K562 (cell line): Measurements from ENCODE around the gene PRDM2. TPM values are rescaled to one million over a fixed set of nuclear protein-coding genes. Genes with fewer than 3 reads are reported as not detected.

Experiments
- E2F6 ChIP-seq, 2 experiments: IDR thresholded peaks; 2 replicates each; pipeline ENCODE4 v1.6.1; 2011; ENCODE audit warnings: borderline replicate concordance in 1 of 2, control low read depth in 1 of 2, low read depth in 1 of 2, low read length in 1 of 2, mild to moderate bottlenecking in 1 of 2, mixed read lengths in 1 of 2, moderate library complexity in 1 of 2; ENCODE audit not compliant: insufficient read depth in 1 of 2, insufficient read length in 1 of 2, poor library complexity in 1 of 2, severe bottlenecking in 1 of 2; ENCODE audit errors: extremely low read depth in 1 of 2
- MBD1 ChIP-seq: fragments of 250-450 bp; sonication (Bioruptor Pico); IDR thresholded peaks from 2 replicates; pipeline ENCODE4 v1.8.0; 2022; ENCODE audit warnings: inconsistent platforms
- NRF1 ChIP-seq, 2 experiments: fragments of 450-650 bp; IDR thresholded peaks in 1 of 2; conservative IDR thresholded peaks in 1 of 2; 2 replicates each; pipeline ENCODE4 v1.6.1; 2014; ENCODE audit warnings: mild to moderate bottlenecking in 2 of 2
- PHF21A ChIP-seq: fragments of 450-650 bp; IDR thresholded peaks from 2 replicates; pipeline ENCODE4 v1.6.1; 2017; ENCODE audit warnings: low read depth, borderline replicate concordance
- PKNOX1 ChIP-seq: fragments of 450-650 bp; IDR thresholded peaks from 2 replicates; pipeline ENCODE4 v1.6.1; 2016
- TAF1 ChIP-seq: IDR thresholded peaks from 2 replicates; pipeline ENCODE4 v1.6.1; 2011; ENCODE audit warnings: mild to moderate bottlenecking, low read length, moderate library complexity; ENCODE audit not compliant: insufficient read depth, control insufficient read depth, severe bottlenecking; ENCODE audit errors: extremely low read depth
- ZBTB11 ChIP-seq, 3 experiments: fragments of 200-800 bp in 1 of 3; fragments of 250-450 bp in 1 of 3; fragments of 450-650 bp in 1 of 3; sonication (Bioruptor Pico) in 1 of 3; sonication (Bioruptor generic) in 1 of 3; formaldehyde crosslinking in 1 of 3; IDR thresholded peaks; 2 replicates each; pipeline versions ENCODE4 v1.6.1 to v1.8.0; 2016 to 2022; ENCODE audit warnings: mild to moderate bottlenecking in 2 of 3, missing genetic modification characterization in 2 of 3, missing compliant biosample characterization in 1 of 3, moderate library complexity in 1 of 3
- ZBTB7A ChIP-seq: IDR thresholded peaks from 2 replicates; pipeline ENCODE4 v1.6.1; 2011; ENCODE audit warnings: low read depth, mild to moderate bottlenecking, low read length, moderate library complexity, borderline replicate concordance; ENCODE audit not compliant: control insufficient read depth
- ZHX1 ChIP-seq: fragments of 150-350 bp; conservative IDR thresholded peaks from 2 replicates; pipeline ENCODE4 v1.6.1; 2014; ENCODE audit warnings: low read length
- ZNF280B ChIP-seq: fragments of 250-450 bp; sonication (Bioruptor Pico); IDR thresholded peaks from 2 replicates; pipeline ENCODE4 v1.5.1; 2021; ENCODE audit warnings: mild to moderate bottlenecking
- ZNF408 ChIP-seq: fragments of 250-450 bp; sonication (Bioruptor Pico); IDR thresholded peaks from 2 replicates; pipeline ENCODE4 v1.4.0; 2020; ENCODE audit warnings: low read depth, mild to moderate bottlenecking, moderate library complexity
- polyA plus RNA-seq, 8 experiments: library from polyadenylated mRNA; depleted of rRNA in 4 of 8; stranded (reverse) in 5 of 8; unstranded in 3 of 8; fragments of >200 nt; fragmentation: Nextera tagmentation in 2 of 8; fragmentation: Illumina TruSeq in 1 of 8; extraction: Ambion mirVana in 2 of 8; extraction: Trizol in 1 of 8; gene quantifications; 2 replicates each; pipeline versions ENCODE4 v1.2.1 to v1.2.3, GENCODE V29; 2011 to 2014; ENCODE audit warnings: inconsistent platforms in 1 of 8, missing spikeins in 1 of 8
- total RNA-seq, 7 experiments: library from RNA; depleted of rRNA in 6 of 7; stranded (reverse); fragments of >200 nt in 6 of 7; fragmentation: Illumina TruSeq in 2 of 7; extraction: Trizol in 2 of 7; gene quantifications; 2 replicates each; pipeline versions ENCODE4 v1.2.1 to v1.2.3, GENCODE V29; 2011 to 2021; ENCODE audit warnings: low replicate concordance in 1 of 7

PRDM2 gene
- total and polyA plus RNA-seq, 9 of the 15 experiments (the other 6 are each of a cell fraction or from before 2014, with no cell fraction given) = 5.4 to 27.6 (median 12.5) TPM

- TF ChIP-seq ZHX1 (no peak), ZNF408 (CRISPR knock-in tag) (no peak), PHF21A (no peak), E2F6 (IDR thresholded peaks at IDR 0.05; ENCODE audit: borderline replicate concordance in 1 of 2, extremely low read depth in 1 of 2, insufficient read depth in 1 of 2, insufficient read length in 1 of 2, low read depth in 1 of 2, low read length in 1 of 2, poor library complexity in 1 of 2, severe bottlenecking in 1 of 2) (peak; percentile 36 to 92), ZBTB7A (peak; percentile 51; the same call in 1 of the 2 replicates), ZBTB11 (CRISPR knock-in tag; IDR thresholded peaks at IDR 0.05) (peak in 1 of 3 experiments; percentile 33; a peak in 1 of 6 replicates), TAF1 (peak; percentile 78), NRF1 (conservative IDR thresholded peaks at IDR 0.05 in 1 of 2, IDR thresholded peaks at IDR 0.05 in 1 of 2) (peak; percentile 72 to 82), ZNF280B (CRISPR knock-in tag) (no peak), PKNOX1 (peak; percentile 53; the same call in 1 of the 2 replicates), MBD1 (CRISPR knock-in tag) (no peak)
These were observed 48.9 kb downstream of the PRDM2 start (continued) for GRCh38 chr1:13748610-13749505.
